ENCODE data around the gene FAM124A. TPM values are rescaled to one million over a fixed set of nuclear protein-coding genes. Genes with fewer than 3 reads are reported as not detected.

The FAM124A gene
- total and polyA plus RNA-seq, 2 donors from 2014 or later = 3.5 to 7.7 TPM

- TF ChIP-seq CTCF (IDR thresholded peaks at IDR 0.05; ENCODE audit: borderline replicate concordance, extremely low read depth, insufficient read depth) = no peak
- Histone ChIP-seq H3K9ac (ENCODE audit: low read length in 3 of 3) (no peak overlapping the region), H3K27me3 (ENCODE audit: control insufficient read depth, insufficient read depth, low read length) (no peaks in the 10 kb centered on the region), H3K27ac (ENCODE audit: low read depth in 2 of 2, low read length in 2 of 2) (peak overlapping the region in 1 of 2 donors; percentile 78), H3K36me3 (ENCODE audit: control insufficient read depth in 2 of 3, insufficient read depth in 3 of 3, low read length in 3 of 3) (no peaks in the 10 kb centered on the region), H3K4me1 (ENCODE audit: control insufficient read depth in 2 of 3, insufficient read depth in 2 of 3, low read depth in 1 of 3, low read length in 3 of 3) (no peaks in the 10 kb centered on the region), H3K4me3 (ENCODE audit: low read length in 3 of 3) (no peak overlapping the region), H3K9me3 (ENCODE audit: control insufficient read depth in 2 of 3, insufficient read depth in 1 of 3, low read length in 3 of 3) (no peaks in the 10 kb centered on the region)
- FAIRE-seq (no peak), DNase-seq (no peak)
- intact Hi-C loops (cut with DNase I) = no loop called here
Observed at GRCh38 chr13:51235756-51236490, 13.7 kb downstream of the FAM124A start.

- no peak for FAIRE-seq
- H3K9me3 ChIP-seq (ENCODE audit: control insufficient read depth in 2 of 3, insufficient read depth in 1 of 3, low read length in 3 of 3) = no peaks in the 10 kb centered on the region
Observed at GRCh38 chr13:51236491-51236792, 14.2 kb downstream of the FAM124A start.

GRCh38 chr13:51237386-51237785, 15.2 kb downstream of the FAM124A start:
- Histone ChIP-seq H3K4me1 (ENCODE audit: control insufficient read depth in 2 of 3, insufficient read depth in 2 of 3, low read depth in 1 of 3, low read length in 3 of 3) (no peaks in the 10 kb centered on the region), H3K27me3 (ENCODE audit: control insufficient read depth, insufficient read depth, low read length) (no peaks in the 10 kb centered on the region), H3K4me3 (ENCODE audit: low read length in 3 of 3) (no peak overlapping the region), H3K9ac (ENCODE audit: low read length in 3 of 3) (no peak overlapping the region), H3K9me3 (ENCODE audit: control insufficient read depth in 2 of 3, insufficient read depth in 1 of 3, low read length in 3 of 3) (no peaks in the 10 kb centered on the region), H3K36me3 (ENCODE audit: control insufficient read depth in 2 of 3, insufficient read depth in 3 of 3, low read length in 3 of 3) (no peaks in the 10 kb centered on the region), H3K27ac (ENCODE audit: low read depth in 2 of 2, low read length in 2 of 2) (no peak overlapping the region)
- FAIRE-seq (no peak), DNase-seq (no peak)
- TF ChIP-seq CTCF (IDR thresholded peaks at IDR 0.05; ENCODE audit: borderline replicate concordance, extremely low read depth, insufficient read depth) = no peak
- intact Hi-C loops (cut with DNase I) = no loop called here

More at GRCh38 chr13:51236491-51236792, 14.2 kb downstream of the FAM124A start:
- no peaks in the 10 kb centered on the region for H3K27me3 ChIP-seq (ENCODE audit: control insufficient read depth, insufficient read depth, low read length)
- no peak overlapping the region for H3K27ac ChIP-seq (ENCODE audit: low read depth in 2 of 2, low read length in 2 of 2)
- no peaks in the 10 kb centered on the region for H3K36me3 ChIP-seq (ENCODE audit: control insufficient read depth in 2 of 3, insufficient read depth in 3 of 3, low read length in 3 of 3)
- H3K4me3 ChIP-seq (ENCODE audit: low read length in 3 of 3) = no peak overlapping the region
- H3K4me1 ChIP-seq (ENCODE audit: control insufficient read depth in 2 of 3, insufficient read depth in 2 of 3, low read depth in 1 of 3, low read length in 3 of 3) = no peaks in the 10 kb centered on the region
- intact Hi-C loops (cut with DNase I) = no loop called here
- no peak overlapping the region for H3K9ac ChIP-seq (ENCODE audit: low read length in 3 of 3)
- DNase-seq = no peak
- no peak for TF ChIP-seq CTCF (IDR thresholded peaks at IDR 0.05; ENCODE audit: borderline replicate concordance, extremely low read depth, insufficient read depth)

GRCh38 chr13:51237887-51238286, 15.7 kb downstream of the FAM124A start:
- Histone ChIP-seq H3K27ac (ENCODE audit: low read depth in 2 of 2, low read length in 2 of 2) (no peak overlapping the region), H3K9ac (ENCODE audit: low read length in 3 of 3) (no peak overlapping the region), H3K27me3 (ENCODE audit: control insufficient read depth, insufficient read depth, low read length) (no peaks in the 10 kb centered on the region)

More at GRCh38 chr13:51237887-51238286, 15.7 kb downstream of the FAM124A start:
- Histone ChIP-seq H3K4me1 (ENCODE audit: control insufficient read depth in 2 of 3, insufficient read depth in 2 of 3, low read depth in 1 of 3, low read length in 3 of 3) (no peaks in the 10 kb centered on the region), H3K36me3 (ENCODE audit: control insufficient read depth in 2 of 3, insufficient read depth in 3 of 3, low read length in 3 of 3) (no peaks in the 10 kb centered on the region), H3K9me3 (ENCODE audit: control insufficient read depth in 2 of 3, insufficient read depth in 1 of 3, low read length in 3 of 3) (no peaks in the 10 kb centered on the region), H3K4me3 (ENCODE audit: low read length in 3 of 3) (no peak overlapping the region)
- no peak for FAIRE-seq
- TF ChIP-seq CTCF (IDR thresholded peaks at IDR 0.05; ENCODE audit: borderline replicate concordance, extremely low read depth, insufficient read depth) = no peak
- intact Hi-C loops (cut with DNase I) = no loop called here
- DNase-seq = no peak

All from kidney (tissue), 14 donors.